IMR-90 (cell line): ENCODE results near the gene TTC21A.

ENCODE experiments used
- CEBPB ChIP-seq: IDR thresholded peaks from 2 replicates; pipeline ENCODE4 v1.6.1; 2012; ENCODE audit warnings: low read depth, low read length, improper control_type of control experiment
- CHD1 ChIP-seq: IDR thresholded peaks from 2 replicates; pipeline ENCODE4 v1.6.1; 2012; ENCODE audit warnings: low read depth, low read length, improper control_type of control experiment
- FOS ChIP-seq: fragments of 150-350 bp; IDR thresholded peaks from 2 replicates; pipeline ENCODE4 v1.6.1; 2016; ENCODE audit warnings: low read depth, low read length
- MAFK ChIP-seq: IDR thresholded peaks from 2 replicates; pipeline ENCODE4 v1.6.1; 2012; ENCODE audit warnings: low read depth, low read length, improper control_type of control experiment
- MAZ ChIP-seq: IDR thresholded peaks from 2 replicates; pipeline ENCODE4 v1.6.1; 2012; ENCODE audit warnings: low read depth, mild to moderate bottlenecking, low read length, improper control_type of control experiment, moderate library complexity, borderline replicate concordance
- MXI1 ChIP-seq: IDR thresholded peaks from 2 replicates; pipeline ENCODE4 v1.6.1; 2012; ENCODE audit warnings: low read depth, mild to moderate bottlenecking, low read length, moderate library complexity, borderline replicate concordance
- NFE2L2 ChIP-seq: fragments of 150-350 bp; IDR thresholded peaks from 2 replicates; pipeline ENCODE4 v1.6.1; 2016; ENCODE audit warnings: low read depth, mild to moderate bottlenecking, low read length
- POLR2A ChIP-seq: IDR thresholded peaks from 2 replicates; pipeline ENCODE4 v1.6.1; 2012; ENCODE audit warnings: mild to moderate bottlenecking, low read depth, low read length
- RAD21 ChIP-seq: IDR thresholded peaks from 2 replicates; pipeline ENCODE4 v1.6.1; 2012; ENCODE audit warnings: low read length, improper control_type of control experiment
- RCOR1 ChIP-seq: IDR thresholded peaks from 2 replicates; pipeline ENCODE4 v1.6.1; 2012; ENCODE audit warnings: mild to moderate bottlenecking, low read length, improper control_type of control experiment; ENCODE audit not compliant: insufficient replicate concordance
- TF ChIP-seq, protein P1 (sequence below): conservative IDR thresholded peaks from 2 replicates; pipeline ENCODE4 v1.5.1; 2012; ENCODE audit warnings: mild to moderate bottlenecking, low read depth, low read length, improper control_type of control experiment
- TF ChIP-seq, protein P2 (sequence below): fragments of 150-350 bp; IDR thresholded peaks from 2 replicates; pipeline ENCODE4 v1.6.1; 2017; ENCODE audit warnings: mild to moderate bottlenecking, antibody characterized with exemption, low read length, low read depth

DNA sequence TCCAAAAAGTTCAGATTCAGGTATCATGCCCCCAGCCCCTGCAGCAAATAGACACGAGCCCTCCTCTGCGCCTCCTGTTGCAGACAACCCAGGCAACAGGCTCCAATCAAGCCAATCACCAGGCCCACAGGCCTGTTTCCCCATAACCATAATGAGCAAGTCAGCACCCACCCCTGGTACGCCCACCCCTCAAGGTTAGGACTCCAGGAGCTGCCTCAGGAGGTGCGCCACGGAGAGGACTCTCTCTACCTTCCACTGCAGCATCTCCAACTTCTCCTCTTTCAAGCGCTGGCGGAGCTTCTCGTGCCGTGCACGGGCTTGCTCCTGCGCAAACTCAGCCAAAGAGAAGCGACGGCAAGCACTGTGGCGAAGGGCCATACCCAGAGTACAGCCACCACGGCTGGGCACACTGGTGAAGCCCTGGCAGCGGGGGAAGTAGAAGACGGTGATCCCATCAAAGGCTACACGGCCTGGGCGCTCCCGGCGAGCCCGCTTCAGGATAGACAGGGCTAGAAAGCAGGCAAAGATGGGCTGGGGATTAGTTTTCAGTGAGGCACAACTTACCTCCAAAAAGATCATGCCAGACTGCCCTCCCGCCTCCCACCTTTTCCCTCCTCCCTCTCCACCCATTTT, 37.4 kb downstream of the TTC21A start:
- TF ChIP-seq, protein P1, sequence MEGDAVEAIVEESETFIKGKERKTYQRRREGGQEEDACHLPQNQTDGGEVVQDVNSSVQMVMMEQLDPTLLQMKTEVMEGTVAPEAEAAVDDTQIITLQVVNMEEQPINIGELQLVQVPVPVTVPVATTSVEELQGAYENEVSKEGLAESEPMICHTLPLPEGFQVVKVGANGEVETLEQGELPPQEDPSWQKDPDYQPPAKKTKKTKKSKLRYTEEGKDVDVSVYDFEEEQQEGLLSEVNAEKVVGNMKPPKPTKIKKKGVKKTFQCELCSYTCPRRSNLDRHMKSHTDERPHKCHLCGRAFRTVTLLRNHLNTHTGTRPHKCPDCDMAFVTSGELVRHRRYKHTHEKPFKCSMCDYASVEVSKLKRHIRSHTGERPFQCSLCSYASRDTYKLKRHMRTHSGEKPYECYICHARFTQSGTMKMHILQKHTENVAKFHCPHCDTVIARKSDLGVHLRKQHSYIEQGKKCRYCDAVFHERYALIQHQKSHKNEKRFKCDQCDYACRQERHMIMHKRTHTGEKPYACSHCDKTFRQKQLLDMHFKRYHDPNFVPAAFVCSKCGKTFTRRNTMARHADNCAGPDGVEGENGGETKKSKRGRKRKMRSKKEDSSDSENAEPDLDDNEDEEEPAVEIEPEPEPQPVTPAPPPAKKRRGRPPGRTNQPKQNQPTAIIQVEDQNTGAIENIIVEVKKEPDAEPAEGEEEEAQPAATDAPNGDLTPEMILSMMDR: no peak
- TF ChIP-seq POLR2A (no peak), MXI1 (no peak), MAZ (no peak), RAD21 (no peak), CEBPB (no peak), NFE2L2 (no peak), MAFK (no peak), CHD1 (no peak), FOS (no peak), RCOR1 (no peak)
- TF ChIP-seq, protein P2, sequence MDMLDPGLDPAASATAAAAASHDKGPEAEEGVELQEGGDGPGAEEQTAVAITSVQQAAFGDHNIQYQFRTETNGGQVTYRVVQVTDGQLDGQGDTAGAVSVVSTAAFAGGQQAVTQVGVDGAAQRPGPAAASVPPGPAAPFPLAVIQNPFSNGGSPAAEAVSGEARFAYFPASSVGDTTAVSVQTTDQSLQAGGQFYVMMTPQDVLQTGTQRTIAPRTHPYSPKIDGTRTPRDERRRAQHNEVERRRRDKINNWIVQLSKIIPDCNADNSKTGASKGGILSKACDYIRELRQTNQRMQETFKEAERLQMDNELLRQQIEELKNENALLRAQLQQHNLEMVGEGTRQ: no peak
